ENCODE measurements around the gene SLC6A13.

DNA sequence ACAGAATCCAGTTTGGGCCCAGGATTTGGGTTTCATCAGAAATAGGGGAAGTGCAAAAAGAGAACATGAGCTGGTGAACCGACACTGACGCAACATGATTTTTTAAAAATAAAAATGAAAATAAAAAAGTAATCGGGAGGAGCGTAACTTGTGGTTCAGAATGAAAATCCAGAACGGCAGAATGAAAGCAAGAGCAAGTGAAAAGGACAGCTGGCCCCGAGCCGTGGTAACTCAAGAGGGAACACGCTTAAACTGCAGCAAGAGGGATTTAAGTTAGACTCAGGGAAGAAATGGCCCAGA is 50.3 kb downstream of the SLC6A13 start:
- TF ChIP-seq, protein P1, sequence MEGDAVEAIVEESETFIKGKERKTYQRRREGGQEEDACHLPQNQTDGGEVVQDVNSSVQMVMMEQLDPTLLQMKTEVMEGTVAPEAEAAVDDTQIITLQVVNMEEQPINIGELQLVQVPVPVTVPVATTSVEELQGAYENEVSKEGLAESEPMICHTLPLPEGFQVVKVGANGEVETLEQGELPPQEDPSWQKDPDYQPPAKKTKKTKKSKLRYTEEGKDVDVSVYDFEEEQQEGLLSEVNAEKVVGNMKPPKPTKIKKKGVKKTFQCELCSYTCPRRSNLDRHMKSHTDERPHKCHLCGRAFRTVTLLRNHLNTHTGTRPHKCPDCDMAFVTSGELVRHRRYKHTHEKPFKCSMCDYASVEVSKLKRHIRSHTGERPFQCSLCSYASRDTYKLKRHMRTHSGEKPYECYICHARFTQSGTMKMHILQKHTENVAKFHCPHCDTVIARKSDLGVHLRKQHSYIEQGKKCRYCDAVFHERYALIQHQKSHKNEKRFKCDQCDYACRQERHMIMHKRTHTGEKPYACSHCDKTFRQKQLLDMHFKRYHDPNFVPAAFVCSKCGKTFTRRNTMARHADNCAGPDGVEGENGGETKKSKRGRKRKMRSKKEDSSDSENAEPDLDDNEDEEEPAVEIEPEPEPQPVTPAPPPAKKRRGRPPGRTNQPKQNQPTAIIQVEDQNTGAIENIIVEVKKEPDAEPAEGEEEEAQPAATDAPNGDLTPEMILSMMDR (conservative IDR thresholded peaks at IDR 0.05; ENCODE audit: low read depth, low read length) = no peak
- TF ChIP-seq EZH2 (IDR thresholded peaks at IDR 0.05; ENCODE audit: borderline replicate concordance, low read depth, low read length, poor library complexity, severe bottlenecking) = no peak
